Measurements from ENCODE around the gene CASP8. TPM values are rescaled to one million over a fixed set of nuclear protein-coding genes. Genes with fewer than 3 reads are reported as not detected.
A peak's percentile ranks its signal among the peaks of the same experiment; 100 is the strongest.

CASP8 gene
- 10 to 100 TPM; 16.7 to 49.6 (median 31.2) TPM for polyA plus RNA-seq (ENCODE audit: low read depth in 6 of 6)

DNA sequence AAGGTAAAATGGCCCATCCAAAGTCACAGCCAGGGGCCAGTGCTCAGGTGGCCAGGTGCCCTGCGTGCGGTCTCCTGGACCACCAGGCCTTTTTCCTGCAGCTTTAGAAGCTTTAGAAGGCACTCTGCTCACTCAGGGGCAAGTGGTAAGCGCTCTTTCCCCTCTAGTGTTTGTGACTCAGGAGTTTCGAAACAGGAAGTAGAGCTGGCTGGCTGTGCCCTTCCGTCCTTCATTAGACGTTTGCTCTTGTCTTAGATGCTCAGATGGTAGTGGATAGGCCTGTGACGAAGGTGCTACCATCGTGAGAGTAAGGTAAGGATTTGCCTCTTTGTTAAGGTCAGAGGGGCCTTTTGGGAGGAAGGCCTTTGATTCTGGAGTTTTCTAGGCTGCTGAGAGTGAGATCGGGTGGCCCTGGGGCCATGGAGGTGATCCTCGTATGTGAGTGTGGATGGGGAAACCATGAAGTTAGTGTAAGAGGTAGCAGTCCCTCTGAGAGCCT lies at the start of gene CASP8:
Gene CASP8 (plus strand): TSS at position 235 of the 499 bp plus-strand sequence. CDS start 5,951 bp downstream, outside the sequence.
- peak; percentile 80 for DNase-seq
- Mint-ChIP-seq H3K4me1 (peaks cover 59 to 83% (median 68%) of the 10 kb centered on the region in 3 donors), H3K27ac (peak within 1 kb of the TSS; percentile 98 to 100 (median 98)), H3K27me3 (no peaks in the 10 kb centered on the region), H3K4me3 (peak within 1 kb of the TSS; percentile 89 to 99 (median 96)), H3K9me3 (no peaks in the 10 kb centered on the region), H3K36me3 (no peaks in the 10 kb centered on the region)
- peak; percentile 46 to 47 for ATAC-seq (ENCODE audit: low read depth in 2 of 2)

DNA sequence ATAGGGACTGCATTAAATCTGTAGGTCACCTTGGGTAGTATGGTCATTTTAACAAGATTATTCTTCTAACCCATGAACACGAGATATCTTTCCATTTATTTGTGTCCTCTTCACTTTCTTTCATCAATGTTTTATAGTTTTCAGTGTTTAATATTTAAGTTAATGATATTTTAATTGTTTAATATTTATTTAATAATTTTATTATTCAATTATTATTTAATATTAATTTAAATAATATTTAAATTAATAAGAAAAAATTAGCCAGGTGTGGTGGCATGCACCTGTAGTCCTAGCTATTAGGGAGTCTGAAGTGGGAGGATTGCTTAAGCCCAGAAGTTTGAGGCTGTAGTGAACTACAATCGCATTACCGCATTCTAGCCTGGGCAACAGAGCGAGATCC lies 44.4 kb upstream of the CASP8 start:
- ATAC-seq (ENCODE audit: low read depth in 2 of 2) = no peak
- peaks cover 5 to 15% of the 10 kb centered on the region in 2 donors for H3K36me3 Mint-ChIP-seq
- DNase-seq = no peak
- no peaks in the 10 kb centered on the region for H3K27me3 Mint-ChIP-seq
- H3K27ac Mint-ChIP-seq = no peak overlapping the region
- H3K9me3 Mint-ChIP-seq = no peaks in the 10 kb centered on the region
- H3K4me1 Mint-ChIP-seq = peaks cover 17 to 22% (median 19%) of the 10 kb centered on the region in 3 donors
- H3K4me3 Mint-ChIP-seq = no peak overlapping the region

DNA sequence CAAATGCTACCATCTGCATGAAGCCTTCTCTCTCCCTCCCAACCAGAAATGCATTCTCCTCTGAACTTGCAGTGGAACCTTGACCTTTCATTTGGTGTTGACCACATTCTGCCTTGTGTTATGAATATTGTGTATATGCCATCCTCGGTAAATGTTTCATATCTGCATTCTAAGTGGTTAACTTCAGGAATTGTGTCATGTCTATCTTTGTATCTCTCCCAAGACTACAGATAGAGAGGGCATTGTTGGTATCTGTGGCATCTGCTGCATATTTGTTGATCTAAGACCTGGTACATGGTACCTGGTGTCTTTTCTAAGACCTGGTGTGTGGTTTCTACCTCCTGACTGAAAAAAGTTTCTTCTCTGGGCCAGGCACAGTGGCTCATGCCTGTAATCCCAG lies 43.4 kb upstream of the CASP8 start:
- DNase-seq (no peak), ATAC-seq (ENCODE audit: low read depth in 2 of 2) (no peak)
- Mint-ChIP-seq H3K9me3 (no peaks in the 10 kb centered on the region), H3K4me1 (peaks cover 12 to 19% (median 15%) of the 10 kb centered on the region in 3 donors), H3K27me3 (no peaks in the 10 kb centered on the region), H3K27ac (peak overlapping the region in 1 of 6 donors; percentile 41), H3K36me3 (peaks cover 5 to 15% of the 10 kb centered on the region in 2 donors), H3K4me3 (no peak overlapping the region)

DNA sequence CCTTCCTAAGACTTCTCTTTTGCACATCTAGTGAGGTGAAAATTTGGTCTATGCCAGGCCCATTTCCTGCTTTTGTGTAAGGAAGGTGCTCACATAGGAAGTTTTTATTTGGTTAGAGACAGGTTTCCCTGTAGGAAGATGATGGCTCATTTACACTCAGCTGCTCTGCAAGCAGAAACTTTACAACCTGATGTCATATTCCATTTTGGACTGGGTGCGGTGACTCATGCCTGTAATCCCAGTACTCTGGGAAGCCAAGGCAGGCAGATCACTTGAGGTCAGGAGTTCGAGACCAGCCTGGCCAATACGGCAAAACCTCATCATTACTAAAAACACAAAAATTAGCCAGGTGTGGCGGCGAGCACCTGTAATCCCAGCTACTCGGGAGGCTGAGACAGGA lies 41.6 kb upstream of the CASP8 start:
- no peaks in the 10 kb centered on the region for H3K27me3 Mint-ChIP-seq
- H3K4me3 Mint-ChIP-seq = peak overlapping the region in 1 of 8 donors; percentile 21
- H3K4me1 Mint-ChIP-seq = peaks cover 15 to 19% (median 16%) of the 10 kb centered on the region in 3 donors
- ATAC-seq (ENCODE audit: low read depth in 2 of 2) (no peak), DNase-seq (no peak)
- peaks cover 5 to 15% of the 10 kb centered on the region in 2 donors for H3K36me3 Mint-ChIP-seq
- no peak overlapping the region for H3K27ac Mint-ChIP-seq
- H3K9me3 Mint-ChIP-seq = no peaks in the 10 kb centered on the region

DNA sequence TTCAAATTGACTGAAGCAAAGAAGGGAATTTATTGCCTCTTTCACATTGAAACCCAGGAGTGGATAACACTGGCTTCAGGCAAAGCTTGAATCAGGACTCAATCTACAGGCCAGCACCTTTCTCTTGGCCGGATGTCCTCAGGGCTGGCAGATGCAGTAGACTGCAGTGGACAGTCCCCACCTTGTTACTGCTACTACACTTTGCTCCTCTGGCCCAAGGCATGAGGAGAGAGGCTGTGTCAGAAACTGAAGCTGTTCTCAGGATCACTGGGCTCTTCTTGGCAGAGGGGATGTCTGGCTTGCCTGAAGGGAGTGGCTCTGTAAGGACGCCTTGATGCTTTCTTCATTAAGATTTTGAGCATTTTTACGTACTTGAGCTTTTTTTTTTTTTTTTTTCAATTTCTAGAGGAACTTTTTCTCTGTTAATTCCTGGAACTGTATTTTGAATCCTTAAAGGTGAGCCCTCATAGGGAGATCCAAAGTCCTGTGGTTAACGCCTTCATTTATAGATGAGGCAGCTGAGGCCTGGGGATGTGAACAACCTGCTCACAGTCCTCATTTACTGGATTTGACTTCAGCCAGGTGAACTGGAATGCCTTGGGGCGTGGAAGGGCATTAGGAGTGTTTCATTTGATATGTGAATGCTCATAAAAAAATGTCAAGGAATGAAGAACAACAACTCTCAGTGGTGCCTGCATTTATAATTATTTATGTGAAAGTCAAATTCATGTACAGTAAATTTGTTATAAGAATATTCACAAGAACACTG lies 40.8 kb upstream of the CASP8 start:
- Mint-ChIP-seq H3K27me3 (no peaks in the 10 kb centered on the region), H3K4me3 (no peak overlapping the region), H3K9me3 (no peaks in the 10 kb centered on the region), H3K27ac (peak overlapping the region in 4 of 6 donors; percentile 39 to 78 (median 65)), H3K4me1 (peaks cover 15 to 19% (median 16%) of the 10 kb centered on the region in 3 donors), H3K36me3 (peaks cover 5 to 15% of the 10 kb centered on the region in 2 donors)
- ATAC-seq (ENCODE audit: low read depth in 2 of 2) (no peak), DNase-seq (no peak)

DNA sequence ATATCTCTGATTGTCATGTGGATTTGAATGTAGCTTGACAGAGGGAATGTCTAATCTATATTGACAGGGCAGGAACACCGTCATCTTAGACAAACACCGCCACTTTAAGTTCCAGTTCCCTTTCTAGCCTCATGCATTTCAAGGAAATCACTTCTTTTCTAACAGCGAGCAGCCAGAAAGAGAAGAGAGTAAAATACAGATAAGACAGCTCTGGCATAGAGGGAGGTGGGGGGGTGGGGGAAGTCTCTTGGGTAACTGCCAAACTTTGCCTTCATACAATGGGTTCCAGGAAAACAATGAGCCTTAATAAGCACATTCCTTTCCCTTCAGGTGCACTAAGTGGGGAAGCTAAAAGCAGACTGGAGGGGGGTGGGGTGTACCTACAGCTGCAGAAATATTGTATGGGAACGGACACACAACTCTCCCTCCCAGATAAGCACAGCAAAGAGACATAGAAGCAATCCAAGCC lies 40.2 kb upstream of the CASP8 start:
- DNase-seq = peak; percentile 31
- H3K4me3 Mint-ChIP-seq = no peak overlapping the region
- H3K27me3 Mint-ChIP-seq = no peaks in the 10 kb centered on the region
- ATAC-seq (ENCODE audit: low read depth in 2 of 2) = peak; percentile 63 to 66
- H3K27ac Mint-ChIP-seq = peak overlapping the region in 4 of 6 donors; percentile 39 to 78 (median 65)
- no peaks in the 10 kb centered on the region for H3K9me3 Mint-ChIP-seq
- H3K4me1 Mint-ChIP-seq = peaks cover 15 to 19% (median 16%) of the 10 kb centered on the region in 3 donors
- H3K36me3 Mint-ChIP-seq = peaks cover 5 to 14% of the 10 kb centered on the region in 2 donors

DNA sequence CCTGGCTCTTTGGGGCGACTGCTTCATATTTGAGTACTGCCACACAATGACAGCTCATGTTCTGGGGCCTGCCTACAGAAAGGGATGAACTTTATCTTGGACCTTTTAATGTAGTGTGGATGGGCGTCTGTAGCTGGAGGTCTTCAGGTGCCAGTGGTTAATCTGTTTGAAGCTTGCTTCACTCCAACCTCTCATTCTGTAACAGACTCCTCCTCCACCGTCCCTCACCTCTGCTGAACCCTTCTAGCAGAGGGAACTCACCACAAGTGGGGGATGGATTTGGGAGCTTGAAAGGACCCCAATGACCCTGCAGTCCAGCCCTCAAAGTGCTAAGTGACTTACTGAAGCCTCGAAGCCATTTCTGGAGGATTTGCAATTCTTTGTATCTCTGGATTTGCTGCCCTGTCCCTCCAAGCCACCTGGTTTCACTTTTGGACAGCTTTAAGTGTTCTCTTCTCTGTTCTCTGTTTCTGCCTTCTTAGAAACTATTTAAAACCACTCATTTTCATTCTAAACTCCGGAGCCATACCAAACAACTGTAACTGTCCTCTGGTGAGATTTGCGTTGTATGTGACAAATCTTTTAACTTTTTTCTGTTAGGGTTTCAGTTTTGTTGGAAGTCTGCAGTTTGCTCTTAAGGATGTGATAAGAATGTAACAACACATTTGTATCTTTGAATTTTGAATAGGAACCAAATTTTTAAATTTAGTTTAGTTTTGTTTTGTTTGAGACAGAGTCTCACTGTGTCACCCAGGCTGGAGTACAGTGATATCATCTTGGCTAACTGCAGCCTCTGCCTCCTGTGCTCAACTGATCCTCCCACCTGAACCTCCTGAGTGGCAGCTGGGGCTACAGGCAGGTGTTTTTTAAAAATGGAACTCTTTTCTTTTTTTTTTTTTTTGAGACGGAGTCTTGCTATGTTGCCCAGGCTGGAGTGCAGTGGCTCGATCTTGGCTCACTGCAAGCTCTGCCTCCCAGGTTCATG lies 37.0 kb upstream of the CASP8 start:
- Mint-ChIP-seq H3K36me3 (no peaks in the 10 kb centered on the region), H3K9me3 (no peaks in the 10 kb centered on the region), H3K27ac (peak overlapping the region in 5 of 6 donors; percentile 22 to 75 (median 61)), H3K4me1 (peaks cover 15 to 19% (median 16%) of the 10 kb centered on the region in 3 donors), H3K27me3 (no peaks in the 10 kb centered on the region), H3K4me3 (peak overlapping the region in 1 of 8 donors; percentile 15)
- ATAC-seq (ENCODE audit: low read depth in 2 of 2) (no peak), DNase-seq (no peak)

DNA sequence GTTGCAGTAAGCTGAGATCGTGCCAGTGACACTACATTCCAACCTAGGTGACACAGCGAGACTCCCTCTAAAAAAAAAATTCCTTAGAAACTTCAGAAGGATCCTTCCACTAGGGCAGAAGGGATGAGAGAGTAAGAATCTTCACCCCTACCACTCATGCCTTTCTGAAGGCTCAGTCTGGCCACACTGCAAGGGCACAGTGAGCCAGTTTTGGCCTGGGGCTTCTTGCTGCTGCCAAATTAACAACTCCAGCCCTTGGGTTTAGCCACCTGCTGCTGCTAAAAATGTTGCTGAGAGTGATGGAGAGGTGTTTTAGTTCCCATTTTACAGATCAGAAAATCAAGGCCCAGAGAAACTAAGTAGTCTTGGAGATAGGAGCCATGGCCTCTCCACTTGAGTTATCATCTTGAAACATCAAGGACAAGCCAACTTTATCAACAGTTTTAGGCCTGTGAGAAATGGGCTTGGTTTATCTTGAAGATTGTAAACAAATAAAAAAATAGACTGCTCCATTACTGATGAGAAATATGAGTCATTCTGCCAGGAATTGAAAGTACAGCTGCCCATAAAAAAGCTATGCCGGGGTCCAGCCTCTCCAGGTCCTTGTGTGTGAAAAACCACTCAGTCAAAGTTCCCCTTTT lies 31.9 kb upstream of the CASP8 start:
- Mint-ChIP-seq H3K4me1 (peaks cover 16 to 24% (median 19%) of the 10 kb centered on the region in 3 donors), H3K27me3 (no peaks in the 10 kb centered on the region), H3K36me3 (no peaks in the 10 kb centered on the region)

DNA sequence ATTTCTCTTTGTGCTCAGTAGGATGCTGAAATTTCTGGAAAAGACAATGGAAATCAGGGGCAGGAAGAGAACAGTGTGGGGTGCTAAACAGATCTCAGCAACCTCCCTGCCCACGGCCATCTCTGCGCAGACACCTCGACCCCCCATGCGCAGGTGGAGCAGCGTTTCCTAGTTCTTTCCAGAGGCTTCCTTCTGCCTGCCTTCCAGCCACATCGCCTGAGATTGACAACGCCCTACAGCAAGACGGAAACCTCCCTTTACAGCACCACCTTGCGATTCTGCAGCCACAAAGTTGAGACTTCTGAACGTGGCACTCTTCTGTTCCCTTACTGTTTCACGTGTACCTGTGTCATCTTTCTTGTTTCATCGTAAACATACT lies 31.4 kb upstream of the CASP8 start:
- no peaks in the 10 kb centered on the region for H3K27me3 Mint-ChIP-seq
- DNase-seq (no peak), ATAC-seq (ENCODE audit: low read depth in 2 of 2) (no peak)
- peak overlapping the region in 2 of 8 donors; percentile 5 to 42 for H3K4me3 Mint-ChIP-seq
- H3K36me3 Mint-ChIP-seq = no peaks in the 10 kb centered on the region
- H3K9me3 Mint-ChIP-seq = no peaks in the 10 kb centered on the region
- H3K4me1 Mint-ChIP-seq = peaks cover 18 to 30% (median 20%) of the 10 kb centered on the region in 3 donors
- H3K27ac Mint-ChIP-seq = no peak overlapping the region

More for the DNA sequence above, 31.9 kb upstream of the CASP8 start:
- Mint-ChIP-seq H3K27ac (no peak overlapping the region), H3K9me3 (no peaks in the 10 kb centered on the region), H3K4me3 (peak overlapping the region in 1 of 8 donors; percentile 5)
- ATAC-seq (ENCODE audit: low read depth in 2 of 2) = no peak
- no peak for DNase-seq

DNA sequence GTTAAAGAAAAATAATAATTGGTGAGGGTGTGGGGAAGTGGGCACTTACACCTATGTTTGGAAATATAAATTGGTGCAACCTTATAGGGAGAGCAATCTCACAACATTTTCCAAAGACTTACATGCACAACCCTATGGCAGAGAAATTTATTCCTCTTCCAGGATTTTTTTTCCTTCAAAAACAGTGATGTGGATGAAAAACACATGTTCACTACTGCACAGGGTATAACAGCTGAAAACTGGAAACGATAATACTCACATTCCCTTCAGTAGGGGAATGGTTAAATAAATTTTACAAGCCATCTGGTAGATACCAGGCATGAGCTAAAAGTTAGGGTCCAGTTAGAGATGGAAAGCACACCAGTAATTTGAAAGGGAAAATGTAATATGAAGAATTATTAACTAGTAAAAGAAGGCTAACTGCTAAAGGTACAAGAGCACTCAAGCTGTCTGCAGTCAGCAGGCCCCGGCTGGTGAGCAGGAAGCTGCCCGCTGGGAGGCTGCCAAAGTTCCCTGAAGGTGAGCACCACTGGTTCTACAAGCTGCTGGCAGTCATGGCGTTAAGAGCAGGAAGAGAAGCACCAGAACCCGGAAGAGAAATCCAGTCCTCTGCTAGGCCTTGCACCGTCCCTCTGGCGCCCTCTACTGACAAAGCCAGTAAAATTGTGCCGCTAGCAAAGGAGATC lies 28.4 kb upstream of the CASP8 start:
- DNase-seq (peak; percentile 88), ATAC-seq (ENCODE audit: low read depth in 2 of 2) (peak; percentile 62 to 69)
- Mint-ChIP-seq H3K4me3 (peak overlapping the region; percentile 16 to 99 (median 94)), H3K27me3 (no peaks in the 10 kb centered on the region), H3K27ac (peak overlapping the region; percentile 47 to 96 (median 82)), H3K9me3 (no peaks in the 10 kb centered on the region), H3K4me1 (peaks cover 22 to 54% (median 33%) of the 10 kb centered on the region in 3 donors), H3K36me3 (no peaks in the 10 kb centered on the region)

DNA sequence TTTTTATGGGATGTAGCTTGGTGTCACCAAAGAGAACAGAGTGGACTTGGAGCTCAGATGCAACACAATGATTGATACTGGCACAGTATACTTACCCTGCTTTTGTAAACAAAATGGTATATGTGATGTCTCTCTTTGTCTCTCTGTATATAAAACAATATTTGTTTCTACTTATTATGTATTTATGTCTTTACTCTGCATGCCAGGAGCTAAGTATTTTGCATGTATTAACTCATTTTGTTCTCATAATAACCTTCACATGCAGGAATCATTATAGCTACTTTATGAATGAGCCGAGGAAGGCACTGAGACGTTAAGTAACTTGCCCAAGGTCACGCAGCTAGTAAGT lies 27.9 kb upstream of the CASP8 start:
- peaks cover 22 to 58% (median 33%) of the 10 kb centered on the region in 3 donors for H3K4me1 Mint-ChIP-seq
- DNase-seq = no peak

DNA sequence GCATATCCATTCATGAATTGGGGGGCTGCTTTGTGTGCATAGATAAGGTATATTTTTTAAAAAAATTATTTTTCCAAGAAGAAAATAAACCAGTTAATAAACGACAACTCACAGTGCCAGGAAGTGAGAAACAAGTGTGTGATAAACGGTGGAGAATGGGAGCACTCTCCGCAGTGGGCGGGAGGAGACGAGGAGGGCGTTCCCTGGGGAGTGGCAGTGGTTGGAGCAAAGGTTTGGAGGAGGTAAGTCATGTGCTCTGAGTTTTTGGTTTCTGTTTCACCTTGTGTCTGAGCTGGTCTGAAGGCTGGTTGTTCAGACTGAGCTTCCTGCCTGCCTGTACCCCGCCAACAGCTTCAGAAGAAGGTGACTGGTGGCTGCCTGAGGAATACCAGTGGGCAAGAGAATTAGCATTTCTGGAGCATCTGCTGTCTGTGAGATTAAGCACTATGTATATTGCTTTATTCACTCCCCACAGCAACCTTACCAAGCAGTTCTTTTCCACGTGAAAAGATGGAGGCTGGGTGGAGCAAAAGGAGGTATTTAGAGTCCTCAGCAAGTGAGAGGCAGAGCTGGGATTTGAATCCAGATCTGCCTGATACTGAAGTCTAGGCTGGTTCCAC lies 27.0 kb upstream of the CASP8 start:
- peak overlapping the region; percentile 89 to 99 (median 96) for H3K4me3 Mint-ChIP-seq
- no peaks in the 10 kb centered on the region for H3K9me3 Mint-ChIP-seq
- DNase-seq = peak; percentile 83
- H3K4me1 Mint-ChIP-seq = peaks cover 29 to 65% (median 40%) of the 10 kb centered on the region in 3 donors
- peak; percentile 87 to 91 for ATAC-seq (ENCODE audit: low read depth in 2 of 2)
- no peaks in the 10 kb centered on the region for H3K27me3 Mint-ChIP-seq
- H3K36me3 Mint-ChIP-seq = peaks cover 0 to 8% of the 10 kb centered on the region in 2 donors
- H3K27ac Mint-ChIP-seq = peak overlapping the region; percentile 87 to 98 (median 97)

More for the DNA sequence above, 27.9 kb upstream of the CASP8 start:
- Mint-ChIP-seq H3K9me3 (no peaks in the 10 kb centered on the region), H3K36me3 (peaks cover 0 to under 1% of the 10 kb centered on the region in 2 donors), H3K27me3 (no peaks in the 10 kb centered on the region), H3K4me3 (peak overlapping the region; percentile 44 to 99 (median 94)), H3K27ac (peak overlapping the region in 5 of 6 donors; percentile 76 to 97 (median 92))
- ATAC-seq (ENCODE audit: low read depth in 2 of 2) = no peak

Data from naive B cell (primary cell).